ENCODE results near the gene C16orf96.

The C16orf96 gene

DNA sequence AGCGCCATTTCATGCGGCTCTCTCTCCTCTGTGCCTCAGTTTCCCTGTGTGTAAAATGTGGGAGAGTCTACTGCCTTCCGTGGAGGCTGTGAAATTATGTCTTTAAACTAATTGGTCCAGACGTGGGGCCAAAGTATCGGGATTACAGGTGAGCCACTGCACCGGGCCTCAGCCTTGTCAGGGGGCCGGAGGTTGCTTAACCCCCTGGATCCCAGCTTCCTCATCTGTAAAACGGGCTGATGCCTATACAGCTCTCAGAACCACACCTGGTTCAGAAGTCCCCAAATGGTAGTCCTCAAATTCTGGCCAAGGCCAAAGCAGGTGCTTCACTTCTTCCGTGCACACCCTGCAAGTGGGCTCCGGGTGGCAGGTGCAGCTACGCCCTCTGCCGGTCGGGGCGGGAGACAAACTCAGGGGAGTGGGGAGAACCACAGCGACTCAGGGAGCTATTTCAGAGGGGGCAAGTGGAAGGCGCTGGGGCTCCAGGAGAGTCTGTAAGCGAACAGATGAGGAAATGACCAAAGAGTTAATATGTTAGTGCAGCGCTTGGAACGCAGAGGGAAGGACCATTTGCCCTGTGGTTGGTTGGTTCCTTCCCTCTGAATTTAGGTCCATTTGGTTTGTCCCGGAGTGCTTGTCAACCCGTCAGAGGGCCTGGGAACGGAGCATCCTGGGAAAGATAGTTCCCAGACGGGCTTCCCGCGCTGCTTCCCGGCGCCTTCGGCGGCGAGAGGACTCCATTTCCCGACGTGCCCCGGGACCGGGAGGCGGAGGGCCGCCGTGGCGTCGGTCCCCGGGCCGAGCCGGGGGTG lies 68.1 kb downstream of the C16orf96 start, which contains the start of gene MGRN1:
Gene MGRN1 (plus strand): TSS at position 812 of the 812 bp plus-strand sequence. CDS start 135 bp downstream, outside the sequence.
- WGBS, 2 experiments (ENCODE audit: insufficient coverage in 2 of 2) = 9 to 22% methylated on average over 23 to 38 of the region's 42 CpGs
- H3K27ac ChIP-seq (ENCODE audit: low read depth, low read length, severe bottlenecking) = peak within 1 kb of the TSS; percentile 97
- peaks cover 14% of the 10 kb centered on the region for H3K36me3 ChIP-seq (ENCODE audit: control insufficient read depth, insufficient read depth, low read length)
- H3K4me1 ChIP-seq (ENCODE audit: control insufficient read depth, insufficient read depth, low read length, poor library complexity, severe bottlenecking) = no peaks in the 10 kb centered on the region
- H3K9me3 ChIP-seq (ENCODE audit: control insufficient read depth, low read length) = no peaks in the 10 kb centered on the region
- peak within 1 kb of the TSS; percentile 96 for H3K4me3 ChIP-seq (ENCODE audit: extremely low read depth, insufficient read depth, low read length, poor library complexity, severe bottlenecking)

DNA sequence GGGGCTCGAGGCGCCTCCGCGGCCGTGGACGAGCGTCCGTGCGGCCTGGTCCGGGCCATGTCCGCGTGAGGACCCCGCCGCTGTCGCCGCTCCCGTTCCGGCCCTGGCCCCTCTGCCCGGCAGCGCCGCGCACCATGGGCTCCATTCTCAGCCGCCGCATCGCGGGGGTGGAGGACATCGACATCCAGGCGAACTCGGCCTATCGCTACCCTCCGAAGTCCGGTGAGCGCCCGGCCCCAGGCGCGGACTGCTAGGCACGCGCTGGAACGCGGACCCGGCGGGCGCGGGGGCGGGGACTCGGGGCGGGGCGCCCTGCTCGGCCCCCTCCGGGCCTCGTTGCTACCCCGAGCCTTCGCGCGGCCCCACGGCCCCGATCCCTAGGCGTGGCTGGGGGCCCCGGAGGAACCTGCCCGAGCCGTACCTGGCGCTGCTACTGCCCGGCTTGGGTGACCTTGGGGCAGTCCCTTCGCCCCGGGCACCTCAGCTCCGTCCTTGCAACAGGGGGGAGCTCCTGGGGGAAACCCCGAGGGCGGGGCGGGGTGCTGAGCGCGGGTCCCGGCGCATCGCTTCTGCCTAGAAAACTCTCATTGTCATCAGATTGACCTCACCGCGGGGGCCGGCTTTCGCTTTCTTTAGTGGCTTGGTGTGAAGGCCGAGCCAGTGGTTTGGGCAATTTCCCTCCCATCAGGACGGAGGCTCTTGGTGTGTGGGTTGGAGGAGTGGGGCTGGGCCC lies 68.9 kb downstream of the C16orf96 start:
- H3K36me3 ChIP-seq (ENCODE audit: control insufficient read depth, insufficient read depth, low read length) = peaks cover 20% of the 10 kb centered on the region
- H3K27ac ChIP-seq (ENCODE audit: low read depth, low read length, severe bottlenecking) = peak overlapping the region; percentile 73
- WGBS, 2 experiments (ENCODE audit: insufficient coverage in 2 of 2) = 0% methylated on average over 46 to 73 of the region's 80 CpGs
- no peaks in the 10 kb centered on the region for H3K9me3 ChIP-seq (ENCODE audit: control insufficient read depth, low read length)
- no peaks in the 10 kb centered on the region for H3K4me1 ChIP-seq (ENCODE audit: control insufficient read depth, insufficient read depth, low read length, poor library complexity, severe bottlenecking)
- peak overlapping the region; percentile 96 for H3K4me3 ChIP-seq (ENCODE audit: extremely low read depth, insufficient read depth, low read length, poor library complexity, severe bottlenecking)

DNA sequence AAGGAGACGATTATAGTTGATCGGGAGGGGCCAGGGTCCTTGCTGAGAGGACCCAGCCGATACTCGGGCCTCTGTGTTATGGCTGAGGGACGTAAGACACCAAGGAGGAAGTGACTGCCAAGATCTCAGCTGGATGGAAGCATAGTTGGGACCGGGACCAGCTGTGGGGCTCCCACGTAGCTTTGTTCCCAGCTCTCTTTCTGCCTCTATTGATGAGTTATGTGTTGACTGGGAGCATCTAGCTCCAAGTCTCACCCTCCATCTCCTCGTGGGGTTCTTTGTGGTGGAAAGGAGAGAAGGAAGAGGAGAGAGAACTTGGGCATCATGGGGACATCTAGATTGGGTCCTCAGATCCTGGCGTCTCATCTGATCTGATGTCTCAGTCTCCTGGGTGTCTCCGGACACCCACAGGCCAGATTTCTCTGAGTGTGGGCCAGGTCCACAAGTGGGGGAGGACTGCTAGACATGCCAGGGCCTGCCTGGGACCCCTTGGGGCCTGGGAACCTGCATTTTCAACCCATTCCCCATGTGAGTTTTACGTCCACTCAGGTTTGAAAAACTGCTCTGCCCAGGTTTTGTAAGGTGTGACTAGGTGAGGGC lies 69.5 kb downstream of the C16orf96 start:
- peak overlapping the region; percentile 96 for H3K4me3 ChIP-seq (ENCODE audit: extremely low read depth, insufficient read depth, low read length, poor library complexity, severe bottlenecking)
- WGBS, 2 experiments (ENCODE audit: insufficient coverage in 2 of 2) = 10 to 16% methylated on average over 7 to 8 of the region's 11 CpGs
- no peaks in the 10 kb centered on the region for H3K9me3 ChIP-seq (ENCODE audit: control insufficient read depth, low read length)
- H3K27ac ChIP-seq (ENCODE audit: low read depth, low read length, severe bottlenecking) = peak overlapping the region; percentile 73
- no peaks in the 10 kb centered on the region for H3K4me1 ChIP-seq (ENCODE audit: control insufficient read depth, insufficient read depth, low read length, poor library complexity, severe bottlenecking)
- peaks cover 25% of the 10 kb centered on the region for H3K36me3 ChIP-seq (ENCODE audit: control insufficient read depth, insufficient read depth, low read length)

GRCh38 chr16:4626396-4626795 lies 70.3 kb downstream of the C16orf96 start:
- Histone ChIP-seq H3K4me3 (ENCODE audit: extremely low read depth, insufficient read depth, low read length, poor library complexity, severe bottlenecking) (peak overlapping the region; percentile 96), H3K36me3 (ENCODE audit: control insufficient read depth, insufficient read depth, low read length) (peaks cover 33% of the 10 kb centered on the region), H3K9me3 (ENCODE audit: control insufficient read depth, low read length) (peaks cover 7% of the 10 kb centered on the region), H3K27ac (ENCODE audit: low read depth, low read length, severe bottlenecking) (no peak overlapping the region), H3K4me1 (ENCODE audit: control insufficient read depth, insufficient read depth, low read length, poor library complexity, severe bottlenecking) (no peaks in the 10 kb centered on the region)
- WGBS, 2 experiments (ENCODE audit: insufficient coverage in 2 of 2) = 80 to 82% methylated on average over 6 of the region's 6 CpGs

- WGBS, 2 experiments (ENCODE audit: insufficient coverage in 2 of 2) = 94 to 98% methylated on average over 7 to 8 of the region's 9 CpGs
- no peak overlapping the region for H3K27ac ChIP-seq (ENCODE audit: low read depth, low read length, severe bottlenecking)
- no peaks in the 10 kb centered on the region for H3K4me1 ChIP-seq (ENCODE audit: control insufficient read depth, insufficient read depth, low read length, poor library complexity, severe bottlenecking)
- H3K36me3 ChIP-seq (ENCODE audit: control insufficient read depth, insufficient read depth, low read length) = peaks cover 36% of the 10 kb centered on the region
- no peak overlapping the region for H3K4me3 ChIP-seq (ENCODE audit: extremely low read depth, insufficient read depth, low read length, poor library complexity, severe bottlenecking)
- H3K9me3 ChIP-seq (ENCODE audit: control insufficient read depth, low read length) = peaks cover 9% of the 10 kb centered on the region
Observed at GRCh38 chr16:4628283-4628682, 72.1 kb downstream of the C16orf96 start.

DNA sequence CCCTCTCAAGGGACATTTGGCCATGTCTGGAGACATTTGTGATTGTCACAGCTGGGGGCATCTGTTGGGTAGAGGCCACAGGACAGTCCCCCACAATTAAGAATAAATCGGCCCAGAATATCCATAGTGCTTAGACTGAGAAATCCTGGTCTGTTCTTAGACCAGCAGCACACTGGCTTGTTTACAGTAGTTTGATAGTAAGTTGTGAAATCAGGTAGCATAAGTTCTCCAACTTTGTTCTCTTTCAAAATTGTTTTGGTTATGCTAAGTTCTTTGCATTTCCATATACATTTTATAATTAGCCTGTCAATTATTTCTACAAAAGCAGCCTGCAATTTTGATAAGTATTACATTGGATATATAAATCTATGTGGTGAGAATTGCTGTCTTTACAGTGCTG lies 75.3 kb downstream of the C16orf96 start:
- Histone ChIP-seq H3K4me3 (ENCODE audit: extremely low read depth, insufficient read depth, low read length, poor library complexity, severe bottlenecking) (no peak overlapping the region), H3K9me3 (ENCODE audit: control insufficient read depth, low read length) (peaks cover 9% of the 10 kb centered on the region), H3K4me1 (ENCODE audit: control insufficient read depth, insufficient read depth, low read length, poor library complexity, severe bottlenecking) (no peaks in the 10 kb centered on the region), H3K27ac (ENCODE audit: low read depth, low read length, severe bottlenecking) (no peak overlapping the region), H3K36me3 (ENCODE audit: control insufficient read depth, insufficient read depth, low read length) (peaks cover 49% of the 10 kb centered on the region)
- no CpG with 5 or more reads among the region's 1 CpG for WGBS, 2 experiments (ENCODE audit: insufficient coverage in 2 of 2)

GRCh38 chr16:4633910-4634635 lies 77.9 kb downstream of the C16orf96 start:
- 96% methylated on average over 19 to 20 of the region's 20 CpGs for WGBS, 2 experiments (ENCODE audit: insufficient coverage in 2 of 2)
- Histone ChIP-seq H3K4me3 (ENCODE audit: extremely low read depth, insufficient read depth, low read length, poor library complexity, severe bottlenecking) (no peak overlapping the region), H3K4me1 (ENCODE audit: control insufficient read depth, insufficient read depth, low read length, poor library complexity, severe bottlenecking) (no peaks in the 10 kb centered on the region), H3K27ac (ENCODE audit: low read depth, low read length, severe bottlenecking) (no peak overlapping the region), H3K9me3 (ENCODE audit: control insufficient read depth, low read length) (peaks cover 9% of the 10 kb centered on the region), H3K36me3 (ENCODE audit: control insufficient read depth, insufficient read depth, low read length) (peaks cover 48% of the 10 kb centered on the region)

- peaks cover 9% of the 10 kb centered on the region for H3K9me3 ChIP-seq (ENCODE audit: control insufficient read depth, low read length)
- H3K4me1 ChIP-seq (ENCODE audit: control insufficient read depth, insufficient read depth, low read length, poor library complexity, severe bottlenecking) = no peaks in the 10 kb centered on the region
- H3K27ac ChIP-seq (ENCODE audit: low read depth, low read length, severe bottlenecking) = no peak overlapping the region
- peaks cover 48% of the 10 kb centered on the region for H3K36me3 ChIP-seq (ENCODE audit: control insufficient read depth, insufficient read depth, low read length)
- no peak overlapping the region for H3K4me3 ChIP-seq (ENCODE audit: extremely low read depth, insufficient read depth, low read length, poor library complexity, severe bottlenecking)
- WGBS, 2 experiments (ENCODE audit: insufficient coverage in 2 of 2) = 96 to 98% methylated on average over 8 to 10 of the region's 12 CpGs
Observed at GRCh38 chr16:4634768-4635167, 78.6 kb downstream of the C16orf96 start.

DNA sequence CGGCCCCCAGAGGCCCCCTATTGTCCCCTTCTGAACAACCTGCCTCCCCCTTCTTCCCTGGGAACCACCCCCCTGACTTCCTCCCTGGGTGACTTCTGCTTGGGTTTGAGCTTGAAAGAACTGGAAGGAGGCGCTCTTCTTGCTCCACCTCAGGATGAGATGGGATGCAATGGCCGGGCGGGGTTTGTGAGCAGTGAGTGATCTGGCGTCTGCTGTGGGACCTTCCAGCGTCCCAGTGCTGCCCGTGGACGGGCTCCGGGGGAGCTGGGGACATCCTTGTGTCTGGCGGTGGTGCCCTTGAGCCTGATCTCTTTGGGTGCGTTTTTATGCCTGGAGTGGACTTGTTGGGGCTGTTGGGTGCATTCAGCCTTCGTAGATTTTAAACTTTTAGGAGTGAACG lies 80.1 kb downstream of the C16orf96 start:
- Histone ChIP-seq H3K4me3 (ENCODE audit: extremely low read depth, insufficient read depth, low read length, poor library complexity, severe bottlenecking) (no peak overlapping the region), H3K4me1 (ENCODE audit: control insufficient read depth, insufficient read depth, low read length, poor library complexity, severe bottlenecking) (no peaks in the 10 kb centered on the region), H3K36me3 (ENCODE audit: control insufficient read depth, insufficient read depth, low read length) (peaks cover 40% of the 10 kb centered on the region), H3K27ac (ENCODE audit: low read depth, low read length, severe bottlenecking) (no peak overlapping the region), H3K9me3 (ENCODE audit: control insufficient read depth, low read length) (peaks cover 4% of the 10 kb centered on the region)
- 91 to 100% methylated on average over 11 to 12 of the region's 13 CpGs for WGBS, 2 experiments (ENCODE audit: insufficient coverage in 2 of 2)

DNA sequence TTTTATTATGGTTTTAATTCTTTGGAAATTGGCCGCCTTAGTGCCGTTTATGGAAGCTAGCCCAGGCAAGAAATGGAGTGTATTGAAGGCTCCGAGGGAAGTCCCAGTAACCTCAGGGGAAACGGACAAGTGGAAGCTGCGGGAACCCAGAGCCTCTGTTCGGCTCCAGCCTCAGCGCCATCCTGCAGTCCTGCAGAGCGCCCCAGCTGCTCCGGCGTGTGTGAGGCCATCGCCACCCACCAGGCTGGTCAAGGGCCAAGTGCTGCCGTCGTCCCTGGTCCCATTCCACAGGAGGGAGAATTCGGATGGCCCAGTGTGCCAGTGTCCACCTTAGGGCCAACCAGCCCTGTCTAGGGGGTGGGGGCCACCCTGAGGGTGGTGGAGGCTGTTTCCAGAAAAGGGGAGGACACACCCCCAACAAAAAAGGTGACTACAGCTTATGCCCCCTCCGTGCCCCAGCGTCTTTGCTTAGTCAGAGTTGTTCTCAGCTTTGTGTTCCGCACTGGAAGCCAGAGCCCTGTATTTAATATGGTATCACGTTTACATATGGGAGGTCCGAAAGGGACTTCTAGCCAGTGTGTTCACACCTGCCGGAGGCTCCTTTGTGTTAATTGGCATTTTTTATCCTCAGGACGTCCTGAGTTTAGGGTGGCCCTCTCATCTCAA lies 81.5 kb downstream of the C16orf96 start:
- 94 to 96% methylated on average over 18 of the region's 21 CpGs for WGBS, 2 experiments (ENCODE audit: insufficient coverage in 2 of 2)
- Histone ChIP-seq H3K4me1 (ENCODE audit: control insufficient read depth, insufficient read depth, low read length, poor library complexity, severe bottlenecking) (no peaks in the 10 kb centered on the region), H3K4me3 (ENCODE audit: extremely low read depth, insufficient read depth, low read length, poor library complexity, severe bottlenecking) (no peak overlapping the region), H3K36me3 (ENCODE audit: control insufficient read depth, insufficient read depth, low read length) (peaks cover 35% of the 10 kb centered on the region), H3K27ac (ENCODE audit: low read depth, low read length, severe bottlenecking) (no peak overlapping the region), H3K9me3 (ENCODE audit: control insufficient read depth, low read length) (no peaks in the 10 kb centered on the region)

All from mesodermal cell (in vitro differentiated cells).